Measurements from ENCODE around the gene HDGFL1.

The HDGFL1 gene

DNA sequence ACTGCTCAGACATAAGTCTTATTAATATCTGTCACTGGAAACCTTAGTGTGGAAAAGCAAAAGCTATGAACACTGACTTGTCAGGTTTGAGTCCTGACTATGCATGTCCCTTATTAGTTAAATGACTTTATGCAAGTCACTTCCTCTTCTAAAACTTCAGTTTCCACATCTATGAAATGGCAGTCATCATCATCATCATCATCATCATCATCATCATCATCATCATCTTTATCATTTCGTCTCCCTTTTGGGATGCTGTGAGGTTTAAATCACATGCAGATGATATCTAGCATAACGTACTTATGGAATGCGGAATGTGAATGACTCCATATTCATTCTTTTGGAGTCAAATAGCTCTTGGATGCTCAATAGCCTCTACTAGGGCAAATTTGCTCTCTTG is 24.5 kb downstream of the HDGFL1 start:
- DNase-seq, result no peak

DNA sequence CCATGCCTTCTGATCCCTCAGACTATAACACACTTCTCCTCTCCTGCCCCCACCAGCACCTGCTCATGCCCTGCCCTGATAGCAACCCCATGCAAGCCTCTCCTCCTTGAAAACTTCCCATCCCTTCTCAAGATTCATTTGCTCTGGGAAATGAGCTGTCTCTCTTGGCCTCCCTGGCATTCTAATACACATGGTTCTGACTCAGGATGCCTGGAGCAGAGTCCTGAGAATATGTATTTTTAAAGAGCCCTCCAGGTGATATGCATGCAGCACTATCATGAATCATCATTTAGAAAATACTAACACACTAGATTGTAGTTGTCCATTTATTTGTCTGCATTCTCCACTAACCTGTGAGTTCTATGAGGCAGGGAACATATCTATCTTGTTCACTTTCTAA is 26.6 kb downstream of the HDGFL1 start:
- DNase-seq, result no peak

GRCh38 chr6:22598339-22598738 is 29.0 kb downstream of the HDGFL1 start:
- DNase-seq, result no peak

DNA sequence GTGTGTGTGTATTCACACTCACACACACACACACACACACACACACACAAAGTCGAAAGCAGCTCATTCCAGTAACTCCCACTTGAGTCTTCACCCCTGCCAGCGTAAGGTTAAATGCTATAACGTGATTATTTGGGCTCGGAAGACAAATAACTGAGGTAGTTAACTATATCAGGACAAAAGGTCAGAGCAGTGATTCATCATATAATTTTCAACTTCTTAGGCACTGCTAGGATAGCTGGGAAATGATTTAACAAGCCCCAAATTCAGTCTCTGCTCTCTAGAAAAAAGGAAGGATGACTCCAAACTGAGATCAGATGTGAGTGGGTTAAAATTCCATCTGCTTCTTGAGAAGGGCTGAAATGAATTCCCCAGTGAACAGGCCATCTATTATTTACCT is 30.7 kb downstream of the HDGFL1 start:
- DNase-seq, result no peak

DNA sequence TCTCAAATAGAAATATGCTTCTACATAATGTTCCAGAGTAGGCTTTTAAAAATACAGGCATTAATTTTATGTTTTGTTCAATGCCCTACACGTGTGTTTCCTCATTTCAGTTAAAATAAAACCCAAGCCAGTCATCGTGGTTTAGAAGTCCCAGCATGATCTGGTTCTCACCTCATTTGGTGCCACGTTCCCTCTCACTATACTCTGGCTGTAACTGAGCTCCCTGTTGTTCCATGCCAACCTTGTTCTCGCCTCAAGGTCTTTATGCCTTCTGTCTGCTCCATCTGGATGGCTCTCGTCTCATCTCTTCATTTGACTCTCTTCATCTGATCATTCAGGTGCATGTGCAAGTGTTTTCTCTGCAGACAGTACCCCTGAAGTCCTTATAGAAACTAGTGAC is 32.6 kb downstream of the HDGFL1 start:
- no peak for DNase-seq

GRCh38 chr6:22605736-22606135 is 36.4 kb downstream of the HDGFL1 start:
- no peak for DNase-seq

DNA sequence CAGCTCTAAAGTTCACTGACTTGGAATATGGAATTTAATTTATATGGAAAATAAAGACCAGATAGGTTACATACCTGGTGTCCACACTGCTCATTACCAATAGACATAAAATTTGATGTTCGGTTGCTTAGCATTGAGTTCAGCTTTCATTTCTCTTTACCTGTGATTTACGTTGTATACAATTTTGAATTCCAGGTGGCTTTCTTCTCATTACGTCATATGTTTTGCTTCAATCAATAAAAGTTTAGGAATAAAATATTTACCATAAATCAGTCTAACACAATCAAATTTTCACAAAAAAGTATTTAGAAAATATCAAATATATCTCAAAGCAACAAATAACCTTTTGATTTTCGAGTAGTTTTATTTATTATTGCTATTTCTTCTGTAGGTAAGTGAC is 40.8 kb downstream of the HDGFL1 start:
- no peak for DNase-seq

DNA sequence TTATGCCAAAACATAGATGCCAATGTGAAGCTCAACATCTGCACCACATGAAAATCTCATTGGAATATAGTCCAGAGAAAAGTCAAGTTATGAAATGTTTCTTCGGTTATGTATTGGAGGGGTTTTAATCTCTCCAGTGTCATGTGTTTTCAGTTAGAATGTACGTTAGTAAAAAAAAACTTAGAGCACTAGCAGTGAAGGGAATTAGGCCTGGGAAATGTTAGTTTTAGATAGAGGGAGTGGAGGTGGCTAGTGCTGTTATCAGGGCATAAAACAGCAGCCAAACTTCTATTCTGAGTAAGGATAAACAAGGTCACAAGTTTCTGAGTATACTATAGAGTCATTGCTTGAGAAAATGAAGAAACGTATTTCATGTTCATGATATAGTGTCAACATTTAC is 42.9 kb downstream of the HDGFL1 start:
- DNase-seq, result no peak

DNA sequence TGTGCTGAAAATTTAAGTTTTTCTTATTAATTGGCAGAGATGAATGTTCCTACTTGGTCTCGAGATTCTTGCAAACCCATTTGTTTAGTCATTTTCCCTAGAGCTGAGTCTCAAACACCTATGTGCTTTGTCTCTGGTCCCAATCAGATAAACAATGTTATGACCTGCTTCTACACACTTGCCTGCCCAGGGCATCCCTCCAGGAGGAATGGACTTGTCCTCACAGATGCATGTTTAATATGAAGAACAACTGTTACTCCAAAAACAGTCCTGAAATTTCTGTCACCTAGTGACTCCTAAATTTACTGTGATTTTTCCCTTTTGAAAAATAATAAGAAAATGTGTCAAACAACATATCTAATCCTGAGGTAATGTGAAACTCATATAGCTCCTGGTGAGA is 43.7 kb downstream of the HDGFL1 start:
- DNase-seq, result no peak

DNA sequence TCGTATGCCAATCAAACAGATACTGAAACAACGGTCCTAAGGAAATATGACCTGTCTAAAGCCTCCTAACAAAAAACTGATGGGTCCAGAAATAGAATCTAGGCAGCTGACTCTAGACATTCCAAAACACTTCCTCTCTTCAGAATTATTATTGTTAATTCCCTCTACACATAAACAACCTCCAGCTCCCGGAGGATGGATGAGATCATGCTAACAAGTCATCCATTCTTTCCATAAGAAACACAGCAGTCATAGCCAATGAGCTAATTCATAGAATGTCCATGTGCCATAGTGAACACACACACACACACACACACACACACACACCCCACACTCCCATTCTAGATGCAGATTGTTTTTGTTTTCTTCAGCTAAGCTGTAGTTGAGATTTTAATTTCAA is 44.3 kb downstream of the HDGFL1 start:
- DNase-seq, result no peak

DNA sequence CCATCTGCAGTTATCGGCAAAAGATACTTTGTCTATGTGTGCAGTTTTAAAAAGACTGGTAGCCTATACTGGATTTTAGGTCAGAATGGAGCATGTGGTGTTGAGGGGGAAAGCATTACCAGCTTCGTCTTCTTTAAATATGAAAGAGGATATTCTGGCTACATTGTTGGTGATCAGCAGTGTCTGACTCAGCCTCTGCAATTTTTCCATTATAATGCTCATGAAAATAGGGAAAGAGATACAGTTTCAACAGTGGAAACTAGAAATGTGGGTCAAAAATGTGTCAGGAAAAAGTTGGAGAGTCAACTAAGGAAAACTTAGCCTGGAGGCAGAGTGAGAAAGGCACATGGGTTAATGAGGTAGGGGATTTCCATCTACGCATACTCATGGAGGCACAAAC is 45.2 kb downstream of the HDGFL1 start:
- DNase-seq, result no peak

GRCh38 chr6:22621028-22621427 is 51.7 kb downstream of the HDGFL1 start:
- DNase-seq, result no peak
